ENCODE results near the gene NPPC.

DNA sequence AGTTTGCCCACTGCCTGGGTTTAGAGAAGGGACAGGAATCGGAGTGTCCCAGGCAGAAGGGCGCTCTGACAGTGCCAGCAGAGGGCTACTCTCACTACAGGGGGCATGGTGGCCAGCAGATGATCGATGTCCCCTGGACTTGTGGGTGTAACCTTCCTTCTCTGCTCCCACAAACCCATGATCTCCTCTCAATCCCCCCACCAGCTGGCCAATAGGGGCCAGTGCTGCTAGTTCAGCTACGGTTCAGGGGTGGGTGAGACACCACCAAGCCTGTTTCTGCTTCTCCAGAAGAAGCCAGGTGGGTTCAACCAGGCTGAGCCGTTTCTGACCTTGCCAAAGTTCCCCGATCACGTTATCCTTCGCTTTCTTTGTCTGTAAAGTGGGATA is 1.3 kb downstream of the NPPC start:
- TF ChIP-seq, protein P1, sequence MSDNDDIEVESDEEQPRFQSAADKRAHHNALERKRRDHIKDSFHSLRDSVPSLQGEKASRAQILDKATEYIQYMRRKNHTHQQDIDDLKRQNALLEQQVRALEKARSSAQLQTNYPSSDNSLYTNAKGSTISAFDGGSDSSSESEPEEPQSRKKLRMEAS (IDR thresholded peaks at IDR 0.05; ENCODE audit: low read depth) = no peak
- TF ChIP-seq, protein P2, sequence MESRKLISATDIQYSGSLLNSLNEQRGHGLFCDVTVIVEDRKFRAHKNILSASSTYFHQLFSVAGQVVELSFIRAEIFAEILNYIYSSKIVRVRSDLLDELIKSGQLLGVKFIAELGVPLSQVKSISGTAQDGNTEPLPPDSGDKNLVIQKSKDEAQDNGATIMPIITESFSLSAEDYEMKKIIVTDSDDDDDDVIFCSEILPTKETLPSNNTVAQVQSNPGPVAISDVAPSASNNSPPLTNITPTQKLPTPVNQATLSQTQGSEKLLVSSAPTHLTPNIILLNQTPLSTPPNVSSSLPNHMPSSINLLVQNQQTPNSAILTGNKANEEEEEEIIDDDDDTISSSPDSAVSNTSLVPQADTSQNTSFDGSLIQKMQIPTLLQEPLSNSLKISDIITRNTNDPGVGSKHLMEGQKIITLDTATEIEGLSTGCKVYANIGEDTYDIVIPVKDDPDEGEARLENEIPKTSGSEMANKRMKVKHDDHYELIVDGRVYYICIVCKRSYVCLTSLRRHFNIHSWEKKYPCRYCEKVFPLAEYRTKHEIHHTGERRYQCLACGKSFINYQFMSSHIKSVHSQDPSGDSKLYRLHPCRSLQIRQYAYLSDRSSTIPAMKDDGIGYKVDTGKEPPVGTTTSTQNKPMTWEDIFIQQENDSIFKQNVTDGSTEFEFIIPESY (IDR thresholded peaks at IDR 0.05; ENCODE audit: borderline replicate concordance, low read depth) = no peak
- TF ChIP-seq, protein P3, sequence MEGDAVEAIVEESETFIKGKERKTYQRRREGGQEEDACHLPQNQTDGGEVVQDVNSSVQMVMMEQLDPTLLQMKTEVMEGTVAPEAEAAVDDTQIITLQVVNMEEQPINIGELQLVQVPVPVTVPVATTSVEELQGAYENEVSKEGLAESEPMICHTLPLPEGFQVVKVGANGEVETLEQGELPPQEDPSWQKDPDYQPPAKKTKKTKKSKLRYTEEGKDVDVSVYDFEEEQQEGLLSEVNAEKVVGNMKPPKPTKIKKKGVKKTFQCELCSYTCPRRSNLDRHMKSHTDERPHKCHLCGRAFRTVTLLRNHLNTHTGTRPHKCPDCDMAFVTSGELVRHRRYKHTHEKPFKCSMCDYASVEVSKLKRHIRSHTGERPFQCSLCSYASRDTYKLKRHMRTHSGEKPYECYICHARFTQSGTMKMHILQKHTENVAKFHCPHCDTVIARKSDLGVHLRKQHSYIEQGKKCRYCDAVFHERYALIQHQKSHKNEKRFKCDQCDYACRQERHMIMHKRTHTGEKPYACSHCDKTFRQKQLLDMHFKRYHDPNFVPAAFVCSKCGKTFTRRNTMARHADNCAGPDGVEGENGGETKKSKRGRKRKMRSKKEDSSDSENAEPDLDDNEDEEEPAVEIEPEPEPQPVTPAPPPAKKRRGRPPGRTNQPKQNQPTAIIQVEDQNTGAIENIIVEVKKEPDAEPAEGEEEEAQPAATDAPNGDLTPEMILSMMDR (IDR thresholded peaks at IDR 0.05) = no peak
- TF ChIP-seq TAF1 (IDR thresholded peaks at IDR 0.05; ENCODE audit: borderline replicate concordance, low read depth, low read length) (no peak), YY1 (IDR thresholded peaks at IDR 0.05; ENCODE audit: low read depth) (no peak), EP300 (IDR thresholded peaks at IDR 0.05; ENCODE audit: borderline replicate concordance in 1 of 2, low read depth in 1 of 2, low read length in 1 of 2) (no peak), SMC3 (IDR thresholded peaks at IDR 0.05; ENCODE audit: low read depth, low read length) (no peak), POLR2AphosphoS5 (IDR thresholded peaks at IDR 0.05; ENCODE audit: low read depth, low read length) (no peak), RAD21 (IDR thresholded peaks at IDR 0.05; ENCODE audit: low read length) (no peak), MXI1 (IDR thresholded peaks at IDR 0.05; ENCODE audit: low read depth, low read length) (no peak), FOXM1 (IDR thresholded peaks at IDR 0.05; ENCODE audit: low read depth) (no peak)
- TF ChIP-seq, protein P4, sequence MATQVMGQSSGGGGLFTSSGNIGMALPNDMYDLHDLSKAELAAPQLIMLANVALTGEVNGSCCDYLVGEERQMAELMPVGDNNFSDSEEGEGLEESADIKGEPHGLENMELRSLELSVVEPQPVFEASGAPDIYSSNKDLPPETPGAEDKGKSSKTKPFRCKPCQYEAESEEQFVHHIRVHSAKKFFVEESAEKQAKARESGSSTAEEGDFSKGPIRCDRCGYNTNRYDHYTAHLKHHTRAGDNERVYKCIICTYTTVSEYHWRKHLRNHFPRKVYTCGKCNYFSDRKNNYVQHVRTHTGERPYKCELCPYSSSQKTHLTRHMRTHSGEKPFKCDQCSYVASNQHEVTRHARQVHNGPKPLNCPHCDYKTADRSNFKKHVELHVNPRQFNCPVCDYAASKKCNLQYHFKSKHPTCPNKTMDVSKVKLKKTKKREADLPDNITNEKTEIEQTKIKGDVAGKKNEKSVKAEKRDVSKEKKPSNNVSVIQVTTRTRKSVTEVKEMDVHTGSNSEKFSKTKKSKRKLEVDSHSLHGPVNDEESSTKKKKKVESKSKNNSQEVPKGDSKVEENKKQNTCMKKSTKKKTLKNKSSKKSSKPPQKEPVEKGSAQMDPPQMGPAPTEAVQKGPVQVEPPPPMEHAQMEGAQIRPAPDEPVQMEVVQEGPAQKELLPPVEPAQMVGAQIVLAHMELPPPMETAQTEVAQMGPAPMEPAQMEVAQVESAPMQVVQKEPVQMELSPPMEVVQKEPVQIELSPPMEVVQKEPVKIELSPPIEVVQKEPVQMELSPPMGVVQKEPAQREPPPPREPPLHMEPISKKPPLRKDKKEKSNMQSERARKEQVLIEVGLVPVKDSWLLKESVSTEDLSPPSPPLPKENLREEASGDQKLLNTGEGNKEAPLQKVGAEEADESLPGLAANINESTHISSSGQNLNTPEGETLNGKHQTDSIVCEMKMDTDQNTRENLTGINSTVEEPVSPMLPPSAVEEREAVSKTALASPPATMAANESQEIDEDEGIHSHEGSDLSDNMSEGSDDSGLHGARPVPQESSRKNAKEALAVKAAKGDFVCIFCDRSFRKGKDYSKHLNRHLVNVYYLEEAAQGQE (IDR thresholded peaks at IDR 0.05; ENCODE audit: low read depth, low read length) = no peak
